Upper lobe of left lung (tissue), 6 donors: Measurements from ENCODE around the gene SPATA6L. TPM values are rescaled to one million over a fixed set of nuclear protein-coding genes. Genes with fewer than 3 reads are reported as not detected.
"Not testable (repeated sequence)": the region's sequence is repeated elsewhere in the genome, so short reads cannot be mapped to it uniquely, and the experiment has no call there.

Experiments used
- ATAC-seq, 2 donors: fragments of 200-7000 bp; cut with Tn5 transposase; one replicate each; pipeline ENCODE4 v1.9.1; 2022; ENCODE audit warnings: mild to moderate bottlenecking in 2 of 2, moderate library complexity in 2 of 2; ENCODE audit not compliant: low FRiP score in 2 of 2
- DNase-seq, 2 donors: peaks; one replicate each; pipeline ENCODE4 v3.0.0-alpha.2; 2019 to 2020
- H3K27ac ChIP-seq, 4 donors: fragments of 200-600 bp; sonication (generic); one replicate each; pipeline ENCODE4 v1.5.1; 2016 to 2019
- H3K27me3 ChIP-seq, 4 donors: fragments of 200-600 bp; sonication (generic); one replicate each; pipeline ENCODE4 v1.5.1; 2017 to 2019
- H3K36me3 ChIP-seq, 4 donors: fragments of 200-600 bp; sonication (generic); one replicate each; pipeline ENCODE4 v1.5.1; 2016 to 2019
- H3K4me1 ChIP-seq, 4 donors: fragments of 200-600 bp; sonication (generic); one replicate each; pipeline ENCODE4 v1.5.1; 2018 to 2019
- H3K4me3 ChIP-seq, 4 donors: fragments of 200-600 bp; sonication (generic); one replicate each; pipeline ENCODE4 v1.5.1; 2017 to 2019; ENCODE audit warnings: mild to moderate bottlenecking in 2 of 4, moderate library complexity in 1 of 4
- H3K9me3 ChIP-seq, 4 donors: fragments of 200-600 bp; sonication (generic); one replicate each; pipeline ENCODE4 v1.5.1; 2018 to 2019
- CTCF ChIP-seq, 6 experiments: fragments of 450-650 bp in 4 of 6; fragments of 200-600 bp in 2 of 6; sonication (generic) in 2 of 6; IDR thresholded peaks; one replicate each; pipeline ENCODE4 v1.5.1; 2016 to 2019; ENCODE audit warnings: antibody characterized with exemption in 6 of 6
- EP300 ChIP-seq, 4 donors: sonication (generic); formaldehyde crosslinking; IDR thresholded peaks; one replicate each; pipeline ENCODE4 v1.5.1; 2017; ENCODE audit warnings: antibody characterized with exemption in 4 of 4, control low read depth in 2 of 4
- POLR2A ChIP-seq, 4 donors: fragments of 450-650 bp; IDR thresholded peaks; one replicate each; pipeline ENCODE4 v1.5.1; 2016 to 2017; ENCODE audit warnings: antibody characterized with exemption in 4 of 4, mild to moderate bottlenecking in 2 of 4
- POLR2AphosphoS5 ChIP-seq, 2 donors: sonication (generic); formaldehyde crosslinking; IDR thresholded peaks; one replicate each; pipeline ENCODE4 v1.5.1; 2017; ENCODE audit warnings: antibody characterized with exemption in 2 of 2
- WGBS, 2 donors: methylation state at CpG; one replicate each; pipeline ENCODE4 v1.1.5; 2017 to 2018; 5-methylcytosine and 5-hydroxymethylcytosine counted together
- total RNA-seq, 6 donors: library from RNA; depleted of rRNA in 4 of 6; stranded (reverse); fragments of >200 nt in 4 of 6; gene quantifications; one replicate each; pipeline versions ENCODE4 v1.1.0 to v1.2.1, GENCODE V29; 2016 to 2021
- donor health status: DM: no; HTN: no; CAD: no; lungs with moderate emphysema.
- donor health status: DM: no; HTN: yes; CAD: no; lungs with severe emphysema.

The SPATA6L gene
- total RNA-seq, 6 donors from 2014 or later = 7.4 to 38.4 (median 13.8) TPM

GRCh38 chr9:4618700-4619099, 47.6 kb downstream of the SPATA6L start:
- Histone ChIP-seq H3K36me3 (peaks cover 0 to 26% (median 4%) of the 10 kb centered on the region in 4 donors), H3K27me3 (no peaks in the 10 kb centered on the region), H3K4me3 (no peak overlapping the region), H3K9me3 (no peaks in the 10 kb centered on the region), H3K4me1 (no peaks in the 10 kb centered on the region), H3K27ac (no peak overlapping the region)
- TF ChIP-seq CTCF (IDR thresholded peaks at IDR 0.05) (no peak), POLR2A (IDR thresholded peaks at IDR 0.05) (no peak), EP300 (IDR thresholded peaks at IDR 0.05) (no peak), POLR2AphosphoS5 (IDR thresholded peaks at IDR 0.05) (no peak)
- ATAC-seq (no peak), DNase-seq (no peak)
- 85 to 88% methylated on average over 2 of the region's 2 CpGs for WGBS, 2 donors

- 59 to 70% methylated on average over 3 of the region's 3 CpGs for WGBS, 2 donors
- H3K4me1 ChIP-seq = no peaks in the 10 kb centered on the region
- no peak overlapping the region for H3K4me3 ChIP-seq
- H3K9me3 ChIP-seq = no peaks in the 10 kb centered on the region
- peaks cover 0 to 23% (median 4%) of the 10 kb centered on the region in 4 donors for H3K36me3 ChIP-seq
- no peak for ATAC-seq
- no peak overlapping the region for H3K27ac ChIP-seq
- no peaks in the 10 kb centered on the region for H3K27me3 ChIP-seq
- no peak for DNase-seq
- TF ChIP-seq CTCF (IDR thresholded peaks at IDR 0.05) (no peak), EP300 (IDR thresholded peaks at IDR 0.05) (no peak), POLR2A (IDR thresholded peaks at IDR 0.05) (no peak)
Measured at GRCh38 chr9:4617752-4618151, 48.5 kb downstream of the SPATA6L start.

GRCh38 chr9:4615778-4616177, 50.5 kb downstream of the SPATA6L start:
- no peak overlapping the region for H3K27ac ChIP-seq
- 77 to 85% methylated on average over 5 of the region's 5 CpGs for WGBS, 2 donors
- no peak overlapping the region for H3K4me3 ChIP-seq
- no peaks in the 10 kb centered on the region for H3K27me3 ChIP-seq
- DNase-seq (no peak), ATAC-seq (no peak)
- no peak for TF ChIP-seq CTCF (IDR thresholded peaks at IDR 0.05)
- TF ChIP-seq EP300 (IDR thresholded peaks at IDR 0.05) = no peak
- TF ChIP-seq POLR2A (IDR thresholded peaks at IDR 0.05) = no peak
- TF ChIP-seq POLR2AphosphoS5 (IDR thresholded peaks at IDR 0.05) = no peak
- H3K9me3 ChIP-seq = no peaks in the 10 kb centered on the region
- H3K36me3 ChIP-seq = peaks cover 0 to 12% (median 4%) of the 10 kb centered on the region in 4 donors
- no peaks in the 10 kb centered on the region for H3K4me1 ChIP-seq

- H3K4me3 ChIP-seq = no peak overlapping the region
- WGBS, 2 donors = 69 to 77% methylated on average over 4 of the region's 4 CpGs
- no peaks in the 10 kb centered on the region for H3K9me3 ChIP-seq
- H3K27me3 ChIP-seq = no peaks in the 10 kb centered on the region
- TF ChIP-seq CTCF (IDR thresholded peaks at IDR 0.05) (no peak), EP300 (IDR thresholded peaks at IDR 0.05) (no peak), POLR2AphosphoS5 (IDR thresholded peaks at IDR 0.05) (no peak), POLR2A (IDR thresholded peaks at IDR 0.05) (no peak)
- DNase-seq (no peak), ATAC-seq (peak in 1 of 2 donors; percentile 62)
- H3K27ac ChIP-seq = no peak overlapping the region
- peaks cover 0 to 12% (median 4%) of the 10 kb centered on the region in 4 donors for H3K36me3 ChIP-seq
- H3K4me1 ChIP-seq = no peaks in the 10 kb centered on the region
Measured at GRCh38 chr9:4615251-4615650, 51.0 kb downstream of the SPATA6L start.

- Histone ChIP-seq H3K4me3 (no peak overlapping the region), H3K9me3 (no peaks in the 10 kb centered on the region), H3K27me3 (no peaks in the 10 kb centered on the region), H3K36me3 (peaks cover 0 to 12% (median 4%) of the 10 kb centered on the region in 4 donors), H3K4me1 (no peaks in the 10 kb centered on the region), H3K27ac (no peak overlapping the region)
- no peak for DNase-seq
- no peak for ATAC-seq
- 100% methylated on average over 1 of the region's 1 CpG for WGBS, 2 donors
- TF ChIP-seq EP300 (IDR thresholded peaks at IDR 0.05) = no peak
- TF ChIP-seq POLR2A (IDR thresholded peaks at IDR 0.05) = no peak
- TF ChIP-seq POLR2AphosphoS5 (IDR thresholded peaks at IDR 0.05) = no peak
- no peak for TF ChIP-seq CTCF (IDR thresholded peaks at IDR 0.05)
Measured at GRCh38 chr9:4614627-4615026, 51.7 kb downstream of the SPATA6L start.

GRCh38 chr9:4606033-4606432, 60.2 kb downstream of the SPATA6L start:
- not testable (repeated sequence) for ATAC-seq, DNase-seq, H3K9me3 ChIP-seq, H3K4me3 ChIP-seq, H3K27ac ChIP-seq, H3K27me3 ChIP-seq, H3K4me1 ChIP-seq
- 87 to 90% methylated on average over 3 to 15 of the region's 15 CpGs for WGBS, 2 donors
- peaks cover 0 to 15% (median 0%) of the 10 kb centered on the region in 4 donors for H3K36me3 ChIP-seq
